ENCODE data around the gene SFMBT1. TPM values are rescaled to one million over a fixed set of nuclear protein-coding genes. Genes with fewer than 3 reads are reported as not detected.

Gene SFMBT1
- total RNA-seq, 2 donors from 2014 or later: 7.4 to 13.5 TPM

DNA sequence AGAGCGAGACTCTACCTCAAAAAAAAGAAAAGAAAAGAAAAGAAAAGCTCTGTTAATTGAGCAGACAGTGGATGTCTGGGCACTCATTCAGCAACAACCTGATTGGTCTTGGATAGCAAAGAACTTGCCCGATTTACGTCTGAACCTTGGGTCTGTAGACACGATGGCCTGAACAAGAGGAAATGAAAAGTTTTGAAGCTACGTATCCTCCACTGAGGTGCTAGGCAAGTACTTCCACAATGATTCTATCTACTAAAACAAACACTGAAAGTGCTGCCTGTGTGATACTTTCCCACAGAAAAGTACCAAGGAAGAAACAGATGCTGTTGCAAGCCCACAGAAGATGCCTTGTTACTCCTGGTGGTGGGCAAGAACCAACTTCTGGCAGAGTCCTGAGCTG is 189.2 kb downstream of the SFMBT1 start:
- TF ChIP-seq, protein P1, sequence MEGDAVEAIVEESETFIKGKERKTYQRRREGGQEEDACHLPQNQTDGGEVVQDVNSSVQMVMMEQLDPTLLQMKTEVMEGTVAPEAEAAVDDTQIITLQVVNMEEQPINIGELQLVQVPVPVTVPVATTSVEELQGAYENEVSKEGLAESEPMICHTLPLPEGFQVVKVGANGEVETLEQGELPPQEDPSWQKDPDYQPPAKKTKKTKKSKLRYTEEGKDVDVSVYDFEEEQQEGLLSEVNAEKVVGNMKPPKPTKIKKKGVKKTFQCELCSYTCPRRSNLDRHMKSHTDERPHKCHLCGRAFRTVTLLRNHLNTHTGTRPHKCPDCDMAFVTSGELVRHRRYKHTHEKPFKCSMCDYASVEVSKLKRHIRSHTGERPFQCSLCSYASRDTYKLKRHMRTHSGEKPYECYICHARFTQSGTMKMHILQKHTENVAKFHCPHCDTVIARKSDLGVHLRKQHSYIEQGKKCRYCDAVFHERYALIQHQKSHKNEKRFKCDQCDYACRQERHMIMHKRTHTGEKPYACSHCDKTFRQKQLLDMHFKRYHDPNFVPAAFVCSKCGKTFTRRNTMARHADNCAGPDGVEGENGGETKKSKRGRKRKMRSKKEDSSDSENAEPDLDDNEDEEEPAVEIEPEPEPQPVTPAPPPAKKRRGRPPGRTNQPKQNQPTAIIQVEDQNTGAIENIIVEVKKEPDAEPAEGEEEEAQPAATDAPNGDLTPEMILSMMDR (IDR thresholded peaks at IDR 0.05): no peak
- no peaks in the 10 kb centered on the region for H3K27me3 ChIP-seq (replicated peaks; ENCODE audit: insufficient read depth)
- H3K4me1 ChIP-seq (ENCODE audit: control insufficient read depth in 1 of 2, low read depth in 2 of 2): peaks cover 0 to 4% of the 10 kb centered on the region in 2 donors
- no peak for ATAC-seq (ENCODE audit: insufficient number of reproducible peaks, low FRiP score, low read depth)
- no peak overlapping the region for H3K27ac ChIP-seq
- DNase-seq (ENCODE audit: low spot score): no peak
- H3K4me3 ChIP-seq: no peak overlapping the region
- peaks cover 13% of the 10 kb centered on the region for H3K36me3 ChIP-seq
- H3K9me3 ChIP-seq: no peaks in the 10 kb centered on the region

DNA sequence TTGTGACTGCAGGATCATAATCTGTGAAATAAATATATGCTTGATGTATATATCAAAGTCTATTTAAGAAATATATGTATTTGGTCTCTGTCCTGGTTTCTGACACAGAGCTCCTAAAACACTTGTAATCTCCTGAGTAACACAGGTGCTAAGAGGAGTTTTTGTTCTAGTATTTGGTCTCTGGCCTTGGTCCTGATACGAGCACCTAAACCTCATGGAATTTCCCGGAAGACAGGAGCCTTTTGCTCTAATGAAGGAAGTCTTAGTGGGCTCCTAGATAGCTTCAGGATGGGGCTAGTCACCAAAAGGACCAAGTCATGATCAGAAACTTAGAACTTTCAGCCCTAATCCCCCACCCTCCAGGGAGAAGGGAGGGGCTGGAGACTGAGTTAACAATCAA is 191.9 kb downstream of the SFMBT1 start:
- Histone ChIP-seq H3K4me3 (no peak overlapping the region), H3K27me3 (replicated peaks; ENCODE audit: insufficient read depth) (no peaks in the 10 kb centered on the region), H3K9me3 (no peaks in the 10 kb centered on the region), H3K4me1 (ENCODE audit: control insufficient read depth in 1 of 2, low read depth in 2 of 2) (peaks cover 0 to 4% of the 10 kb centered on the region in 2 donors), H3K27ac (no peak overlapping the region), H3K36me3 (peaks cover 23% of the 10 kb centered on the region)
- no peak for ATAC-seq (ENCODE audit: insufficient number of reproducible peaks, low FRiP score, low read depth)
- DNase-seq (ENCODE audit: low spot score): no peak
- TF ChIP-seq, protein P1 (IDR thresholded peaks at IDR 0.05): no peak

Other genes with a start within 250 kb of the SFMBT1 start
- 10 to 100 TPM; 50.6 to 51.4 TPM for gene ITIH4, start 215.4 kb downstream of the SFMBT1 start, total RNA-seq
- 10 to 100 TPM; 21.0 to 33.8 TPM for gene MUSTN1, start 211.1 kb downstream of the SFMBT1 start, total RNA-seq
- gene STIMATE, start 148.5 kb downstream of the SFMBT1 start, total RNA-seq: 10 to 100 TPM; 45.2 to 75.1 TPM
- gene RFT1, start 84.4 kb upstream of the SFMBT1 start, total RNA-seq: 10 to 100 TPM in 1 of 2 donors, 1 to 10 TPM in 1; 7.0 to 17.6 TPM
- 10 to 100 TPM; 17.5 to 20.2 TPM for gene PRKCD, start 115.1 kb upstream of the SFMBT1 start, total RNA-seq
- 100 to 1,000 TPM; 138 to 240 TPM for gene TKT, start 209.9 kb upstream of the SFMBT1 start, total RNA-seq